RWPE1 (cell line): ENCODE measurements around the gene MMAB.

Experiments used
- CTCF ChIA-PET: fragments of 350-600 bp; sonication (Branson Sonifier 250); formaldehyde crosslinking; extraction: SDS; loops from one replicate; lab custom pipeline; 2021; lab: Yijun Ruan, JAX
- POLR2A ChIA-PET: fragments of 400-600 bp; formaldehyde crosslinking; extraction: SDS; loops from one replicate; lab custom pipeline; 2020; ENCODE audit warnings: antibody characterized with exemption; ENCODE audit not compliant: low non-redundant PET; lab: Yijun Ruan, JAX
- DNase-seq: peaks from one replicate; pipeline ENCODE4 v3.0.0; 2012; ENCODE audit warnings: low spot score
- H3K27ac ChIP-seq: fragments of 450-650 bp; 2 replicates; pipeline ENCODE4 v1.5.1; 2017
- TF ChIP-seq, protein P1 (sequence below): fragments of 450-650 bp; conservative IDR thresholded peaks from 2 replicates; pipeline ENCODE4 v1.5.1; 2017; ENCODE audit warnings: low read depth, mild to moderate bottlenecking

The MMAB gene

DNA sequence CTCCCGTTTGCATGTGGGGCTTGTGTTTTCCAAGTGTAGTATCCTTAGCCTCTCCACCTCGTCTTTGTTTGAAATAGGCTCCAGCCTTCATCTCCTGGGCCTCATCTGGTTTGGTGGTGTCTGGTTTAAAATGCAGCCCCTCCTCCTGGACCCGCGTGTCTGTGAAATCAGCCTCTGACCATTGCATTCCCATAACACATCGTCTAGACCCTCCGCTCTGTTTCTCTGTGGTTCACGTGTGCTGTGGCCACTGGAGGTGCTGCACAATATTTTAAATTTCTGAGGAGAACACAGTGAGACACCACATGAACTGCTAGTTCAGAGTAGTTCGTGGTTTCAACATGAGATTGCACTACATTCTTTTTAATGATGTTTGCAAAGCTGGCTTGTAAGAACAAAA is 60.3 kb downstream of the MMAB start:
- POLR2A ChIA-PET = no interaction called here
- no peak for DNase-seq
- no peak overlapping the region for H3K27ac ChIP-seq
- TF ChIP-seq, protein P1, sequence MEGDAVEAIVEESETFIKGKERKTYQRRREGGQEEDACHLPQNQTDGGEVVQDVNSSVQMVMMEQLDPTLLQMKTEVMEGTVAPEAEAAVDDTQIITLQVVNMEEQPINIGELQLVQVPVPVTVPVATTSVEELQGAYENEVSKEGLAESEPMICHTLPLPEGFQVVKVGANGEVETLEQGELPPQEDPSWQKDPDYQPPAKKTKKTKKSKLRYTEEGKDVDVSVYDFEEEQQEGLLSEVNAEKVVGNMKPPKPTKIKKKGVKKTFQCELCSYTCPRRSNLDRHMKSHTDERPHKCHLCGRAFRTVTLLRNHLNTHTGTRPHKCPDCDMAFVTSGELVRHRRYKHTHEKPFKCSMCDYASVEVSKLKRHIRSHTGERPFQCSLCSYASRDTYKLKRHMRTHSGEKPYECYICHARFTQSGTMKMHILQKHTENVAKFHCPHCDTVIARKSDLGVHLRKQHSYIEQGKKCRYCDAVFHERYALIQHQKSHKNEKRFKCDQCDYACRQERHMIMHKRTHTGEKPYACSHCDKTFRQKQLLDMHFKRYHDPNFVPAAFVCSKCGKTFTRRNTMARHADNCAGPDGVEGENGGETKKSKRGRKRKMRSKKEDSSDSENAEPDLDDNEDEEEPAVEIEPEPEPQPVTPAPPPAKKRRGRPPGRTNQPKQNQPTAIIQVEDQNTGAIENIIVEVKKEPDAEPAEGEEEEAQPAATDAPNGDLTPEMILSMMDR = no peak
- CTCF ChIA-PET = no interaction called here

DNA sequence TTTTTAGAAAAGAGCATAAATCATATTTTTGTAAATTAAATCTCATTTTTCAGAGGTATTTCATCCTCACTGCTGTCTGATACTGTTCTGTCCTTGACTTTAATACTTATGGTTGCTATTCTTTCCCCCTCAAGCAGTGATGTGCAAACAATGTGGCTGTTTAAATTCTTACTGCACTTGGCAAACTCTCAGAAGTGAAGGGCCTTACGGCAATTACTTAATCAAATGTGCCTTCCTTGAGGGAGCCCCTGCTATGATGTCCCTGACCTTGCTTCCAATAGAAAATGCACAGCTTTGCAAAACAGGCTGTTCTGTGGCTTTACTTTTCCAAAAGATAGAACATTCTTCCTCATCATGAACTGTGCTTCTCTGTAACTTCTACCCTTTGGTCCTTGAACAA is 60.7 kb downstream of the MMAB start:
- TF ChIP-seq, protein P1 = no peak
- ChIA-PET POLR2A (no interaction called here), CTCF (no interaction called here)
- no peak for DNase-seq
- H3K27ac ChIP-seq = no peak overlapping the region

DNA sequence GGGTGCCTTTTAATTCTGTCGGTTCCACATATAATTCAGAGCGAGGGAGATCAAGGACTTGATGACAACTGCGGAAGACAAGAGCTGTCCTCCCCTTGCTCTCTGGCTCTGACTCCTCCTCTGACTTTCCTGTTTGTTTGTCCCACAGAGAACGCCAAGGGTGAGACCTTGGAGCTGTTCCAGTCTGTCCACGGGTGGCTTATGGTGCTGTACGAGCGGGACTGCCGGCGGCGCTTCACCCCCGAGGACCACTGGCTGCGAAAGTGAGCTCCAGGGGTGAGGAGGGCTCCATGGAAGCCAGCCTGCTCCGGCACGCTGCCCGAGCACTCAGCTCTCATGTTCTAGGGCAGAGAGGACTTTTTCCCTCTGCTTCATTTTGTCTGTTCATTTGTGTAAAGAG is 63.1 kb downstream of the MMAB start:
- ChIA-PET CTCF (interaction anchor here (1.0 to 1.3 kb wide), 3 partner anchors 9 to 265 kb away, joined by 4 to 9 read pairs (median 6); no protein-coding TSS in a partner anchor), POLR2A (no interaction called here)
- no peak for DNase-seq
- TF ChIP-seq, protein P1 = no peak
- H3K27ac ChIP-seq = no peak overlapping the region

DNA sequence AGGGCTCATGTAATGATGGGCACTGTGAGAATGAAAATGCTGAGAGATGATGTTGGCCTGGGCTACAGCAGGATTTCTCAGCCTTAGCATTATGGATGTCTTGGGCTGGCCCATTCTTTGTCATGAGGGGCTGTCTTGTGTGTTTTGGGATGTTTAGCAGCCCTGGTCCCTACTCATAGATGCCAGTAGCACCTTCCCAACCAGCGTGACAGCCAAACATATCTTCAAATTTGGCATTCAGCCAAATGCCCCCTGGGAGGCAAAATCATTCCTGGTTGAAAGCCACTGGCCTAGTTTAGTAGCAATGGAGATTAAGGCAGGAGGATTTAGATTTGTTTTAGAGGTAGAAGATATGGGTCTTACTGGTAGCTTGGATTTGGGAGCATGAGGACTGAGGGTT is 69.2 kb downstream of the MMAB start:
- no peak overlapping the region for H3K27ac ChIP-seq
- TF ChIP-seq, protein P1 = no peak
- no peak for DNase-seq
- ChIA-PET CTCF (no interaction called here), POLR2A (no interaction called here)
